AG10803 (cell line): ENCODE results near the gene RTN1.

Experiments used
- DNase-seq: peaks from one replicate; pipeline ENCODE4 v3.0.0; 2010; ENCODE audit warnings: low read depth
- H3K4me3 ChIP-seq: 2 replicates; pipeline ENCODE4 v1.5.1; 2011; ENCODE audit warnings: mild to moderate bottlenecking, low read length, control low read depth
- TF ChIP-seq, protein P1 (sequence below): conservative IDR thresholded peaks from 2 replicates; pipeline ENCODE4 v1.5.1; 2011; ENCODE audit warnings: mild to moderate bottlenecking, low read length, control low read depth, inconsistent platforms

RTN1 gene

GRCh38 chr14:59776468-59776867 is 94.1 kb downstream of the RTN1 start:
- H3K4me3 ChIP-seq = no peak overlapping the region
- DNase-seq = no peak
- TF ChIP-seq, protein P1, sequence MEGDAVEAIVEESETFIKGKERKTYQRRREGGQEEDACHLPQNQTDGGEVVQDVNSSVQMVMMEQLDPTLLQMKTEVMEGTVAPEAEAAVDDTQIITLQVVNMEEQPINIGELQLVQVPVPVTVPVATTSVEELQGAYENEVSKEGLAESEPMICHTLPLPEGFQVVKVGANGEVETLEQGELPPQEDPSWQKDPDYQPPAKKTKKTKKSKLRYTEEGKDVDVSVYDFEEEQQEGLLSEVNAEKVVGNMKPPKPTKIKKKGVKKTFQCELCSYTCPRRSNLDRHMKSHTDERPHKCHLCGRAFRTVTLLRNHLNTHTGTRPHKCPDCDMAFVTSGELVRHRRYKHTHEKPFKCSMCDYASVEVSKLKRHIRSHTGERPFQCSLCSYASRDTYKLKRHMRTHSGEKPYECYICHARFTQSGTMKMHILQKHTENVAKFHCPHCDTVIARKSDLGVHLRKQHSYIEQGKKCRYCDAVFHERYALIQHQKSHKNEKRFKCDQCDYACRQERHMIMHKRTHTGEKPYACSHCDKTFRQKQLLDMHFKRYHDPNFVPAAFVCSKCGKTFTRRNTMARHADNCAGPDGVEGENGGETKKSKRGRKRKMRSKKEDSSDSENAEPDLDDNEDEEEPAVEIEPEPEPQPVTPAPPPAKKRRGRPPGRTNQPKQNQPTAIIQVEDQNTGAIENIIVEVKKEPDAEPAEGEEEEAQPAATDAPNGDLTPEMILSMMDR = no peak

DNA sequence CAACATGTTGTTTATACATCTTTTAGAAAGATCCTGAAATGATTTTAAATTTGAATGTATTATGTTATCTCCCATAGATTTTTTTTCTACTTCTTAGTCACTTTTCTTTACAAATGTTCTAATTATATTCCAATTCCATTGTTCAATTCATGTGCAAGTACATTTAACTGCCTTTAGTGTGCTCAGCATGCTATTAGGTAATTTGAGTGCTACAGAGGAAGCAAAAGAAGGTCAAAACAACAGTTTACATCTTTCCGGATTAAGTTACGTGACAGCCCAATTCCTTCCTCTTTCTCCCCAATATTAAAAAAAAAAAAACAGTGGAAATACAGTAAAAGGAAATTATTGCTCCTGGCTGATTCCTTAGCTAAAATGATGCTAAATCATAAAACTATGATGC is 98.3 kb downstream of the RTN1 start:
- DNase-seq = no peak
- no peak overlapping the region for H3K4me3 ChIP-seq
- TF ChIP-seq, protein P1 = no peak

DNA sequence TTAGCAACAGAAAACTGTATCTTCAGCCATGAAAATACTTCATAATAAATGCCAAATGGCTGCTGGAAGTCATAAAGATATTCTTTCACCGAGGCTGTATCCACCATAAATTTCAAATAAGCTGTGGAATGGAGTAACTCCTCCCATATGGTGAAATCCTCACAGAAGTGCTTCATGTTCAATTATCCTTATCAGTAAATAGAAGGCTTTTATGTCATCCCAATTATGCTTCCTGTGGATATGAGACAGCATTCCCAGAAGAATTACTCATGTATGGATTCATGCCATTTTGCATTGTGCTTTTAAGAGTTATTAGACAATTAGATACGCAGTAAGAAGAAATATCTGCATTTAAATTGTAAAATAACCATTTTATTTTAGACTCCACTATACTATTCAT is 99.0 kb downstream of the RTN1 start:
- no peak for DNase-seq
- TF ChIP-seq, protein P1 = no peak
- no peak overlapping the region for H3K4me3 ChIP-seq

- no peak for DNase-seq
- TF ChIP-seq, protein P1 = no peak
- H3K4me3 ChIP-seq = no peak overlapping the region
Observed at GRCh38 chr14:59769586-59769985, 101.0 kb downstream of the RTN1 start.

GRCh38 chr14:59768855-59769375 is 101.7 kb downstream of the RTN1 start:
- no peak for DNase-seq

DNA sequence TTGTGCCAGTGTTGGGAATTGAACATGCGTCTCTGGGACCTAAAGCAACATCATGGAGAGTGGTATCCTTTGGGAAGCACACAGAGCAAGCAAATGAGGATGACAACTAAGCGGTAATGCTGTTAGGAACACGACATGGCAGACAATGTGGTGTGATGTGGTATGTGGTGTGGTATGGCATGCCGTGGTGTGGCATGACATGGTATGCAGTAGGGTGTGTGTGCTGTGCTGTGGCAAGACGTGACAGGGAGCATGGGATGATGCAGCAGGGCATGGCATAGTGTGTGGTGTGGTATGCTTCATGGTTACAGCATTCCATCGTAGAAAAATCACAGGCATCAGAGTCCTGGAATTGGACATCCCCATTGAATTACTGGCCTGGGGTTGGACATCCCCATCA is 108.7 kb downstream of the RTN1 start:
- DNase-seq = no peak
- TF ChIP-seq, protein P1 = no peak
- H3K4me3 ChIP-seq = no peak overlapping the region

More at GRCh38 chr14:59768855-59769375, 101.7 kb downstream of the RTN1 start:
- no peak overlapping the region for H3K4me3 ChIP-seq
- TF ChIP-seq, protein P1 = no peak

DNA sequence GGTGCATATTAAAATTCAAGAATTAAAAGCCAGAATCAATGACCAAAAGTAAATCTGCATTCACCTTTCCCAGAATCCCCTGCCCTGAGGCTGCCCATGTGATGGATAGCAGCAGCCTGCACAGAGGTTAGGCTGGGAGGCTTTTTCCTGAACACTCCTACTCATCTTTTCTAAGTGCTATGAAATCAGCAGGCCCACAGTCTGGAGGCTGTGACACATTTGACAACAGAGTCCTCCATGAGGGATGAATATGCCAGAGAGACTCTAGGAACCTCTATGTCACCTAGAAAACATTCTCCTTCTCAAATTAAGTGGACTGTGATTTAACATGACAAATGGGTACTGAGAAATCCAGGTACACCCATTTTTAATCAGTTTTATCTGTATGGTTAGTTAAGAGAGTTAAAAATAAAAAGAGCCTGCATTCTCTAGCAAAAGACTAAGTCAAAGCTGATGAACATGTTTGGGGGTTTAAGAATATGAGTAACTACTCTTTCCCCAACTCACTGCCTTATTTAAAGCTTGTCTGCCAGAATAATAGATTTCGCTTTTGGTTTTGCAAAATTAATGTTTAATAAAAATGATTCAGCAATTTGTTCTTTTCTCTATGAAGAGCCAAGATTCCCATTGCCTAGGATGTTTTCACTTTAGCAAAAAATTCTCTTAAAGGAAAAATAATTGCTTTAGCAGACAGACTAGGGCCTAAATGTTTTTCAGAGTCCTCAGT is 115.0 kb downstream of the RTN1 start:
- H3K4me3 ChIP-seq = no peak overlapping the region
- TF ChIP-seq, protein P1 = no peak
- no peak for DNase-seq
